HEK293 (cell line): Measurements from ENCODE around the gene MATCAP1.
A peak's percentile ranks its signal among the peaks of the same experiment; 100 is the strongest.

Experiments
- BCL11B ChIP-seq: fragments of 450-650 bp; formaldehyde crosslinking; IDR thresholded peaks from 2 replicates; pipeline ENCODE4 v1.5.1; 2016; ENCODE audit warnings: low read depth, missing biosample characterization, missing genetic modification characterization
- EGR2 ChIP-seq: fragments of 450-650 bp; formaldehyde crosslinking; IDR thresholded peaks from 2 replicates; pipeline ENCODE4 v1.5.1; 2016; ENCODE audit warnings: low read depth, missing biosample characterization, missing genetic modification characterization
- KLF1 ChIP-seq: fragments of 450-650 bp; formaldehyde crosslinking; IDR thresholded peaks from 2 replicates; pipeline ENCODE4 v1.5.1; 2016; ENCODE audit warnings: missing biosample characterization, missing genetic modification characterization
- RBAK ChIP-seq: fragments of 450-650 bp; formaldehyde crosslinking; IDR thresholded peaks from 2 replicates; pipeline ENCODE4 v1.5.1; 2016; ENCODE audit warnings: missing biosample characterization, missing genetic modification characterization
- SP3 ChIP-seq: fragments of 450-650 bp; formaldehyde crosslinking; IDR thresholded peaks from 2 replicates; pipeline ENCODE4 v1.5.1; 2016; ENCODE audit warnings: missing biosample characterization, missing genetic modification characterization
- YY1 ChIP-seq: fragments of 450-650 bp; formaldehyde crosslinking; IDR thresholded peaks from 2 replicates; pipeline ENCODE4 v1.5.1; 2018; ENCODE audit warnings: missing biosample characterization, missing genetic modification characterization
- ZEB2 ChIP-seq: fragments of 450-650 bp; formaldehyde crosslinking; IDR thresholded peaks from 2 replicates; pipeline ENCODE4 v1.5.1; 2016; ENCODE audit warnings: missing biosample characterization, missing genetic modification characterization
- ZNF133 ChIP-seq: fragments of 450-650 bp; formaldehyde crosslinking; IDR thresholded peaks from 2 replicates; pipeline ENCODE4 v1.5.1; 2016; ENCODE audit warnings: missing biosample characterization, missing genetic modification characterization
- ZNF174 ChIP-seq: fragments of 450-650 bp; formaldehyde crosslinking; IDR thresholded peaks from 2 replicates; pipeline ENCODE4 v1.5.0; 2017; ENCODE audit warnings: missing biosample characterization, mild to moderate bottlenecking, missing genetic modification characterization
- ZNF184 ChIP-seq: fragments of 450-650 bp; IDR thresholded peaks from 2 replicates; pipeline ENCODE4 v1.5.1; 2018; ENCODE audit warnings: missing biosample characterization, mild to moderate bottlenecking, missing genetic modification characterization
- ZNF211 ChIP-seq: fragments of 450-650 bp; formaldehyde crosslinking; IDR thresholded peaks from 2 replicates; pipeline ENCODE4 v1.5.1; 2016; ENCODE audit warnings: low read depth, missing biosample characterization, missing genetic modification characterization
- ZNF239 ChIP-seq: fragments of 450-650 bp; formaldehyde crosslinking; IDR thresholded peaks from 2 replicates; pipeline ENCODE4 v1.5.1; 2016; ENCODE audit warnings: missing biosample characterization, missing genetic modification characterization
- ZNF354C ChIP-seq: fragments of 450-650 bp; formaldehyde crosslinking; IDR thresholded peaks from 2 replicates; pipeline ENCODE4 v1.5.1; 2016; ENCODE audit warnings: missing biosample characterization, missing genetic modification characterization, low read depth, borderline replicate concordance
- ZNF416 ChIP-seq: fragments of 450-650 bp; formaldehyde crosslinking; IDR thresholded peaks from 2 replicates; pipeline ENCODE4 v1.5.1; 2016; ENCODE audit warnings: missing biosample characterization, missing genetic modification characterization
- ZNF501 ChIP-seq: fragments of 450-650 bp; formaldehyde crosslinking; IDR thresholded peaks from 2 replicates; pipeline ENCODE4 v1.5.1; 2016; ENCODE audit warnings: missing biosample characterization, missing genetic modification characterization
- ZNF548 ChIP-seq: fragments of 450-650 bp; formaldehyde crosslinking; IDR thresholded peaks from 2 replicates; pipeline ENCODE4 v1.5.1; 2016; ENCODE audit warnings: missing biosample characterization, missing genetic modification characterization
- ZNF555 ChIP-seq: fragments of 450-650 bp; formaldehyde crosslinking; conservative IDR thresholded peaks from 2 replicates; pipeline ENCODE4 v1.5.1; 2017; ENCODE audit warnings: missing biosample characterization, mild to moderate bottlenecking, missing genetic modification characterization, inconsistent platforms
- ZNF610 ChIP-seq: fragments of 450-650 bp; formaldehyde crosslinking; IDR thresholded peaks from 2 replicates; pipeline ENCODE4 v1.5.1; 2016; ENCODE audit warnings: missing biosample characterization, missing genetic modification characterization, borderline replicate concordance
- ZNF658 ChIP-seq: fragments of 450-650 bp; formaldehyde crosslinking; IDR thresholded peaks from 2 replicates; pipeline ENCODE4; 2016; ENCODE audit warnings: missing biosample characterization, missing genetic modification characterization
- ZNF747 ChIP-seq: fragments of 450-650 bp; formaldehyde crosslinking; IDR thresholded peaks from 2 replicates; pipeline ENCODE4 v1.5.1; 2016; ENCODE audit warnings: missing biosample characterization, missing genetic modification characterization
- ZNF791 ChIP-seq: fragments of 450-650 bp; formaldehyde crosslinking; IDR thresholded peaks from 2 replicates; pipeline ENCODE4 v1.5.1; 2016; ENCODE audit warnings: missing biosample characterization, missing genetic modification characterization
- ZSCAN30 ChIP-seq: fragments of 450-650 bp; IDR thresholded peaks from 2 replicates; pipeline ENCODE4 v1.5.1; 2018; ENCODE audit warnings: missing biosample characterization, mild to moderate bottlenecking, missing genetic modification characterization, moderate library complexity
- ZXDB ChIP-seq: fragments of 450-650 bp; formaldehyde crosslinking; IDR thresholded peaks from 2 replicates; pipeline ENCODE4 v1.5.1; 2016; ENCODE audit warnings: missing biosample characterization, missing genetic modification characterization
- TF ChIP-seq, protein P1 (sequence below): fragments of 450-650 bp; formaldehyde crosslinking; IDR thresholded peaks from 2 replicates; pipeline ENCODE4 v1.5.1; 2016; ENCODE audit warnings: missing biosample characterization, missing genetic modification characterization
- TF ChIP-seq, protein P2 (sequence below): fragments of 450-650 bp; formaldehyde crosslinking; IDR thresholded peaks from 2 replicates; pipeline ENCODE4 v1.5.1; 2017; ENCODE audit warnings: missing biosample characterization, missing genetic modification characterization
- TF ChIP-seq, protein P3 (sequence below): fragments of 450-650 bp; formaldehyde crosslinking; IDR thresholded peaks from 2 replicates; pipeline ENCODE4 v1.5.1; 2016; ENCODE audit warnings: missing biosample characterization, missing genetic modification characterization
- TF ChIP-seq, protein P4 (sequence below): fragments of 450-650 bp; formaldehyde crosslinking; IDR thresholded peaks from 2 replicates; pipeline ENCODE4 v1.5.1; 2016; ENCODE audit warnings: missing biosample characterization, missing genetic modification characterization
- TF ChIP-seq, protein P5 (sequence below): fragments of 450-650 bp; formaldehyde crosslinking; IDR thresholded peaks from 2 replicates; pipeline ENCODE4 v1.5.1; 2016; ENCODE audit warnings: missing biosample characterization, missing genetic modification characterization
- TF ChIP-seq, protein P6 (sequence below): sonication (generic); formaldehyde crosslinking; IDR thresholded peaks from 2 replicates; pipeline ENCODE4 v1.8.1; 2022; ENCODE audit warnings: mild to moderate bottlenecking, moderate library complexity, missing genetic modification reagents
- TF ChIP-seq, protein P7 (sequence below): fragments of 450-650 bp; formaldehyde crosslinking; IDR thresholded peaks from 2 replicates; pipeline ENCODE4 v1.5.1; 2016; ENCODE audit warnings: missing biosample characterization, missing genetic modification characterization

MATCAP1 gene

DNA sequence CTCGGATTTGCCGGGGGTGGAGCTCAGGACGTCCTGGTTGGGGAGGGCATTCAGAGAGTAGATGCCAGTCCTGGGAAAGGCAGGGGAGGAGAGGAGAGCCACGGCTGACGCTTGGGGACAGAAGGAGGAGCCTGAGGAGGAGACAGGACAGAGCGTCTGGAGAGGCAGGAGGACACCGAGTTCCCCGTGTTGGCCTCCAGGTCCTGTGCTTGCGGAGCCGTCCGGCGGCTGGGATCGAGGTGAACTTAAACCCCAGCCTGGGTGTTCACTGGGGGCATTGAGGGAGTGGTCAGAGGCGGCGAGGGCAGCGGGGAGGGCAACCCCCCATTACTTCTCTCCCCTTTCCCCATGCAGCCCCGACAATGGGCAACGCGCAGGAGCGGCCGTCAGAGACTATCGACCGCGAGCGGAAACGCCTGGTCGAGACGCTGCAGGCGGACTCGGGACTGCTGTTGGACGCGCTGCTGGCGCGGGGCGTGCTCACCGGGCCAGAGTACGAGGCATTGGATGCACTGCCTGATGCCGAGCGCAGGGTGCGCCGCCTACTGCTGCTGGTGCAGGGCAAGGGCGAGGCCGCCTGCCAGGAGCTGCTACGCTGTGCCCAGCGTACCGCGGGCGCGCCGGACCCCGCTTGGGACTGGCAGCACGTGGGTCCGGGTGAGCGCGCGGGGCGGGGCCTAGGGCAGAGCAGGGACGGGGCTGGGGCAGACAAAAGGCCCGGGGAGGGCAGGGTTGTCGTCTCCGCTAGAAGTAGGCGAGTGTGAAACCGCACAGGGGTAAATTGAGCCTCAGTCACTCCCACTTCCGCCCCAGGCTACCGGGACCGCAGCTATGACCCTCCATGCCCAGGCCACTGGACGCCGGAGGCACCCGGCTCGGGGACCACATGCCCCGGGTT, 9.7 kb downstream of the MATCAP1 start (continued):
- TF ChIP-seq ZNF548 (tag by site-specific recombination) (no peak), ZNF416 (tag by site-specific recombination) (no peak), ZNF211 (no peak), ZSCAN30 (no peak; the same call in 1 of the 2 replicates), ZNF555 (no peak), ZNF239 (no peak), BCL11B (no peak), ZNF658 (no peak), ZNF501 (tag by site-specific recombination) (no peak), ZNF747 (no peak), ZNF174 (tag by site-specific recombination) (no peak), ZNF354C (tag by site-specific recombination) (no peak), ZEB2 (tag by site-specific recombination) (0 out of 2 replicates have a peak, but pooled peaks have one; percentile 7), RBAK (no peak), ZNF133 (tag by site-specific recombination) (no peak), ZNF610 (no peak), EGR2 (peak; percentile 39; the same call in 1 of the 2 replicates), KLF1 (peak; percentile 57), ZXDB (tag by site-specific recombination) (peak; percentile 66; the same call in 1 of the 2 replicates), ZNF184 (tag by site-specific recombination) (no peak), ZNF791 (tag by site-specific recombination) (no peak), YY1 (no peak), SP3 (tag by site-specific recombination) (peak; percentile 56; the same call in 1 of the 2 replicates)
- TF ChIP-seq, protein P1, sequence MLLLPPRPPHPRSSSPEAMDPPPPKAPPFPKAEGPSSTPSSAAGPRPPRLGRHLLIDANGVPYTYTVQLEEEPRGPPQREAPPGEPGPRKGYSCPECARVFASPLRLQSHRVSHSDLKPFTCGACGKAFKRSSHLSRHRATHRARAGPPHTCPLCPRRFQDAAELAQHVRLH (tag by site-specific recombination): no peak
- TF ChIP-seq, protein P2, sequence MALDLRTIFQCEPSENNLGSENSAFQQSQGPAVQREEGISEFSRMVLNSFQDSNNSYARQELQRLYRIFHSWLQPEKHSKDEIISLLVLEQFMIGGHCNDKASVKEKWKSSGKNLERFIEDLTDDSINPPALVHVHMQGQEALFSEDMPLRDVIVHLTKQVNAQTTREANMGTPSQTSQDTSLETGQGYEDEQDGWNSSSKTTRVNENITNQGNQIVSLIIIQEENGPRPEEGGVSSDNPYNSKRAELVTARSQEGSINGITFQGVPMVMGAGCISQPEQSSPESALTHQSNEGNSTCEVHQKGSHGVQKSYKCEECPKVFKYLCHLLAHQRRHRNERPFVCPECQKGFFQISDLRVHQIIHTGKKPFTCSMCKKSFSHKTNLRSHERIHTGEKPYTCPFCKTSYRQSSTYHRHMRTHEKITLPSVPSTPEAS (tag by site-specific recombination): no peak
- TF ChIP-seq, protein P3, sequence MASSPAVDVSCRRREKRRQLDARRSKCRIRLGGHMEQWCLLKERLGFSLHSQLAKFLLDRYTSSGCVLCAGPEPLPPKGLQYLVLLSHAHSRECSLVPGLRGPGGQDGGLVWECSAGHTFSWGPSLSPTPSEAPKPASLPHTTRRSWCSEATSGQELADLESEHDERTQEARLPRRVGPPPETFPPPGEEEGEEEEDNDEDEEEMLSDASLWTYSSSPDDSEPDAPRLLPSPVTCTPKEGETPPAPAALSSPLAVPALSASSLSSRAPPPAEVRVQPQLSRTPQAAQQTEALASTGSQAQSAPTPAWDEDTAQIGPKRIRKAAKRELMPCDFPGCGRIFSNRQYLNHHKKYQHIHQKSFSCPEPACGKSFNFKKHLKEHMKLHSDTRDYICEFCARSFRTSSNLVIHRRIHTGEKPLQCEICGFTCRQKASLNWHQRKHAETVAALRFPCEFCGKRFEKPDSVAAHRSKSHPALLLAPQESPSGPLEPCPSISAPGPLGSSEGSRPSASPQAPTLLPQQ (tag by site-specific recombination): peak; percentile 77
- TF ChIP-seq, protein P4, sequence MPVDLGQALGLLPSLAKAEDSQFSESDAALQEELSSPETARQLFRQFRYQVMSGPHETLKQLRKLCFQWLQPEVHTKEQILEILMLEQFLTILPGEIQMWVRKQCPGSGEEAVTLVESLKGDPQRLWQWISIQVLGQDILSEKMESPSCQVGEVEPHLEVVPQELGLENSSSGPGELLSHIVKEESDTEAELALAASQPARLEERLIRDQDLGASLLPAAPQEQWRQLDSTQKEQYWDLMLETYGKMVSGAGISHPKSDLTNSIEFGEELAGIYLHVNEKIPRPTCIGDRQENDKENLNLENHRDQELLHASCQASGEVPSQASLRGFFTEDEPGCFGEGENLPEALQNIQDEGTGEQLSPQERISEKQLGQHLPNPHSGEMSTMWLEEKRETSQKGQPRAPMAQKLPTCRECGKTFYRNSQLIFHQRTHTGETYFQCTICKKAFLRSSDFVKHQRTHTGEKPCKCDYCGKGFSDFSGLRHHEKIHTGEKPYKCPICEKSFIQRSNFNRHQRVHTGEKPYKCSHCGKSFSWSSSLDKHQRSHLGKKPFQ (tag by site-specific recombination): no peak
- TF ChIP-seq, protein P5, sequence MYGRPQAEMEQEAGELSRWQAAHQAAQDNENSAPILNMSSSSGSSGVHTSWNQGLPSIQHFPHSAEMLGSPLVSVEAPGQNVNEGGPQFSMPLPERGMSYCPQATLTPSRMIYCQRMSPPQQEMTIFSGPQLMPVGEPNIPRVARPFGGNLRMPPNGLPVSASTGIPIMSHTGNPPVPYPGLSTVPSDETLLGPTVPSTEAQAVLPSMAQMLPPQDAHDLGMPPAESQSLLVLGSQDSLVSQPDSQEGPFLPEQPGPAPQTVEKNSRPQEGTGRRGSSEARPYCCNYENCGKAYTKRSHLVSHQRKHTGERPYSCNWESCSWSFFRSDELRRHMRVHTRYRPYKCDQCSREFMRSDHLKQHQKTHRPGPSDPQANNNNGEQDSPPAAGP (tag by site-specific recombination): no peak
- TF ChIP-seq, protein P6, sequence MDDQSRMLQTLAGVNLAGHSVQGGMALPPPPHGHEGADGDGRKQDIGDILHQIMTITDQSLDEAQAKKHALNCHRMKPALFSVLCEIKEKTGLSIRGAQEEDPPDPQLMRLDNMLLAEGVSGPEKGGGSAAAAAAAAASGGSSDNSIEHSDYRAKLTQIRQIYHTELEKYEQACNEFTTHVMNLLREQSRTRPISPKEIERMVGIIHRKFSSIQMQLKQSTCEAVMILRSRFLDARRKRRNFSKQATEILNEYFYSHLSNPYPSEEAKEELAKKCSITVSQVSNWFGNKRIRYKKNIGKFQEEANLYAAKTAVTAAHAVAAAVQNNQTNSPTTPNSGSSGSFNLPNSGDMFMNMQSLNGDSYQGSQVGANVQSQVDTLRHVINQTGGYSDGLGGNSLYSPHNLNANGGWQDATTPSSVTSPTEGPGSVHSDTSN (CRISPR knock-in tag): no peak
- TF ChIP-seq, protein P7, sequence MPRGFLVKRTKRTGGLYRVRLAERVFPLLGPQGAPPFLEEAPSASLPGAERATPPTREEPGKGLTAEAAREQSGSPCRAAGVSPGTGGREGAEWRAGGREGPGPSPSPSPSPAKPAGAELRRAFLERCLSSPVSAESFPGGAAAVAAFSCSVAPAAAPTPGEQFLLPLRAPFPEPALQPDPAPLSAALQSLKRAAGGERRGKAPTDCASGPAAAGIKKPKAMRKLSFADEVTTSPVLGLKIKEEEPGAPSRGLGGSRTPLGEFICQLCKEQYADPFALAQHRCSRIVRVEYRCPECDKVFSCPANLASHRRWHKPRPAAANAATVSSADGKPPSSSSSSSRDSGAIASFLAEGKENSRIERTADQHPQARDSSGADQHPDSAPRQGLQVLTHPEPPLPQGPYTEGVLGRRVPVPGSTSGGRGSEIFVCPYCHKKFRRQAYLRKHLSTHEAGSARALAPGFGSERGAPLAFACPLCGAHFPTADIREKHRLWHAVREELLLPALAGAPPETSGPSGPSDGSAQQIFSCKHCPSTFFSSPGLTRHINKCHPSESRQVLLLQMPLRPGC (tag by site-specific recombination): no peak
